ENCODE measurements around the gene TRAPPC2. TPM values are rescaled to one million over a fixed set of nuclear protein-coding genes. Genes with fewer than 3 reads are reported as not detected.

Gene TRAPPC2
- total RNA-seq, 2 experiments from 2014 or later, result 21.6 to 23.2 TPM

GRCh38 chrX:13761606-13762414, 27.4 kb upstream of the TRAPPC2 start:
- Mint-ChIP-seq H3K4me3 (no peak overlapping the region), H3K36me3 (ENCODE audit: low read depth) (peaks cover 30% of the 10 kb centered on the region), H3K4me1 (ENCODE audit: low read depth) (no peaks in the 10 kb centered on the region), H3K9me3 (ENCODE audit: insufficient read depth) (no peaks in the 10 kb centered on the region), H3K27me3 (ENCODE audit: low read depth) (no peaks in the 10 kb centered on the region), H3K27ac (no peak overlapping the region)
- ChIA-PET CTCF (interaction anchor here (1.0 to 1.5 kb wide), 3 partner anchors 9 to 11 kb away, joined by 3 to 4 read pairs (median 4); no protein-coding TSS in a partner anchor), POLR2A (interaction anchor here (0.8 kb wide), 1 partner anchor 27 kb away, joined by 3 read pairs; the partner anchor contains the start of genes OFD1 and TRAPPC2)
- ATAC-seq (no peak), DNase-seq (no peak)

DNA sequence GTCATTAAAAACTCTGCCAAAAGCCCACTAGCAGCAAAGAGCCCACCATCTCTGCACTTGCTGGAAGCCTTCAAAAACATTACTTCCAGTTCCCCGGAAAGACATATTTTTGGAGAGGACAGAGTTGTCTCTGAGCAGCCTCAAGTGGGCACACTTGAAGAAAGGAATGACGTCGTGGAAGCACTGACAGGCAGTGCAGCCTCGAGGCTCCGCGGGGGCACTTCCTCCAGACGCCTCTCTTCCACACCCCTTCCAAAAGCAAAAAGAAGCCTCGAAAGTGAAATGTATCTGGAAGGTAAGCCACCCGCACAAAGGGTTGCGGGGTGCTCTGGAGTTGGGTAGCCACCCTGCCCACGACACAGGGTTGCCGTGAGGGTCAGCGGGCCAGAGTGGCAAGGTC, 26.0 kb upstream of the TRAPPC2 start:
- Mint-ChIP-seq H3K36me3 (ENCODE audit: low read depth) (peaks cover 20% of the 10 kb centered on the region), H3K9me3 (ENCODE audit: insufficient read depth) (no peaks in the 10 kb centered on the region), H3K4me1 (ENCODE audit: low read depth) (peaks cover 2% of the 10 kb centered on the region), H3K27me3 (ENCODE audit: low read depth) (no peaks in the 10 kb centered on the region), H3K27ac (no peak overlapping the region), H3K4me3 (no peak overlapping the region)
- no peak for ATAC-seq
- CTCF ChIA-PET, result interaction anchor here (1.2 to 1.5 kb wide), 3 partner anchors 10 to 11 kb away, joined by 3 to 4 read pairs (median 4); no protein-coding TSS in a partner anchor
- no peak for DNase-seq
- POLR2A ChIA-PET, result no interaction called here

DNA sequence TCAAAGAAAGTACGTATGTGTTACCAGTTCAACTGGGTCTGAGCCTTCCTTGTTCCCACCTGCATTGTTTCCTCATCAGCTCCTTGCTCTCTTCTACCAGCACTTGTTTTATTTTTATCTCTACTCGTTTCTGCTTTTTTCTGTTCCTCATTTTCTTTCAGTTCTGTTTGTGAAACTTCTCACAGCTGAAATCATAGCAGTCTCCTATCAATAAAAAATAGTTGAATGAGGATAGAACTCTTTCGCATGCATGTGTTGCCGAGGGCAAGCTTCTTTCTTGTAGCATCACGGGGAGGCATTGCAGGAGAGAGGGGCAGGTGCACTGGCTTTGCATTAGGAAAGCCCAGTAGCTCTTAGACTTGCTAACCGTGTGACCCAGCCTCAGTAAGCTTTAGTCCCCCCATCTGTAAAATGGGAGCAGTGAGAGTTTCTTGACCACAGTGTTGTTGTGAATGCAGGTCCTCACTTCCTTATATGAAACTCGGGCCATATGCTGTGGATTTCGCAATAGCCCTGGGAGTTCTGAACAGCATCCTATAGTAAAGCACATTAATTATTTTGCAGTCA, 24.8 kb upstream of the TRAPPC2 start:
- POLR2A ChIA-PET, result no interaction called here
- Mint-ChIP-seq H3K27me3 (ENCODE audit: low read depth) (no peaks in the 10 kb centered on the region), H3K9me3 (ENCODE audit: insufficient read depth) (no peaks in the 10 kb centered on the region), H3K36me3 (ENCODE audit: low read depth) (peaks cover 28% of the 10 kb centered on the region), H3K4me1 (ENCODE audit: low read depth) (peaks cover 10% of the 10 kb centered on the region), H3K4me3 (no peak overlapping the region), H3K27ac (no peak overlapping the region)
- no peak for DNase-seq
- CTCF ChIA-PET, result interaction anchor here (1.2 kb wide), 1 partner anchor 9 kb away, joined by 4 read pairs; no protein-coding TSS in a partner anchor
- no peak for ATAC-seq

DNA sequence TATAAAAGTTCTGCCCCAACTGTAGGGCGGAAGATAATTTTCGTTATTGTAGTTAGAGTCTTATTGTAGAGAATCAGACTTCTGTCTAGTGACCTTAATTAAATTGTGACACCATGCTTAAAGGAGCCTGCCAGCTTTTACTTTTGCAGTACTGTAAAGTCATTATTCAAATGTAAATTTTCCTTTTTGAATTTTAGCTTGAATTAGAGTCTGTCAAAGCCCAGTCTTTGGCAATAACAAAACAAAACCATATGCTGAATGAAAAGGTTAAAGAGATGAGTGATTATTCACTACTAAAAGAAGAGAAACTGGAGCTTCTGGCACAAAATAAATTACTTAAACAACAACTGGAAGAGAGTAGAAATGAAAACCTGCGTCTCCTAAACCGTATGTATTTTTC, 22.0 kb upstream of the TRAPPC2 start:
- ATAC-seq (no peak), DNase-seq (no peak)
- POLR2A ChIA-PET, result no interaction called here
- Mint-ChIP-seq H3K4me3 (no peak overlapping the region), H3K9me3 (ENCODE audit: insufficient read depth) (no peaks in the 10 kb centered on the region), H3K27me3 (ENCODE audit: low read depth) (no peaks in the 10 kb centered on the region), H3K36me3 (ENCODE audit: low read depth) (peaks cover 42% of the 10 kb centered on the region), H3K27ac (no peak overlapping the region), H3K4me1 (ENCODE audit: low read depth) (peaks cover 16% of the 10 kb centered on the region)
- CTCF ChIA-PET, result interaction anchor here (1.1 kb wide), 1 partner anchor 933 kb away, joined by 3 read pairs; no protein-coding TSS in a partner anchor

DNA sequence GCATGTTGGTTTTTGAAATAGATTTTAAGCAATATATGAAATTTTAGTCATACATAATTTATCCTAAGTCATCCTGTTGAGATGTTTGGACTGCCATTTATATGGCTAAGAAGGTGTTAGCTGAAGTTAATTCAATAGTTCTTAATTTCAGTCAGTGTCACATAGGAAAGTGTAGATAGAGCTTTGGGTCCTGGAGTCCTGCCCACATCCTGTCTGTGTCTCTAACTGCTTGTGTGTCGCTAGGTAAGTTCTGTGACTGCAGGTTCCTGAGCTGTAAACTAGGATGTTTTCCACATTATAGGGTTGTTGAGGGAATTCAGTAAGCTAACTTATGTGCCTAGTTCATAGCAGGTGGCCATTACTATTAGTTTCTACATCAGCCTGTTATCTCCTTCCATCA, 20.8 kb upstream of the TRAPPC2 start:
- ChIA-PET POLR2A (interaction anchor here (0.5 to 1.6 kb wide), 4 partner anchors 19 to 67 kb away, joined by 3 to 7 read pairs (median 3); partner anchors contain the start of gene OFD1), CTCF (interaction anchor here (0.7 to 1.9 kb wide), 5 partner anchors 19 to 932 kb away, joined by 3 to 7 read pairs (median 3); partner anchors contain the start of genes OFD1 and TRAPPC2)
- DNase-seq (peak; percentile 34), ATAC-seq (peak; percentile 86)
- no peak overlapping the region for H3K4me3 Mint-ChIP-seq
- H3K27ac Mint-ChIP-seq, result peak overlapping the region; percentile 52
- no peaks in the 10 kb centered on the region for H3K27me3 Mint-ChIP-seq (ENCODE audit: low read depth)
- no peaks in the 10 kb centered on the region for H3K9me3 Mint-ChIP-seq (ENCODE audit: insufficient read depth)
- peaks cover 41% of the 10 kb centered on the region for H3K36me3 Mint-ChIP-seq (ENCODE audit: low read depth)
- H3K4me1 Mint-ChIP-seq (ENCODE audit: low read depth), result peaks cover 23% of the 10 kb centered on the region

GRCh38 chrX:13754765-13755164, 20.3 kb upstream of the TRAPPC2 start:
- Mint-ChIP-seq H3K36me3 (ENCODE audit: low read depth) (peaks cover 42% of the 10 kb centered on the region), H3K27me3 (ENCODE audit: low read depth) (no peaks in the 10 kb centered on the region), H3K4me1 (ENCODE audit: low read depth) (peaks cover 24% of the 10 kb centered on the region), H3K27ac (peak overlapping the region; percentile 52), H3K9me3 (ENCODE audit: insufficient read depth) (no peaks in the 10 kb centered on the region), H3K4me3 (no peak overlapping the region)
- DNase-seq, result no peak
- CTCF ChIA-PET, result interaction anchor here (0.7 to 1.9 kb wide), 4 partner anchors 19 to 277 kb away, joined by 3 to 7 read pairs (median 4); partner anchors contain the start of genes OFD1 and TRAPPC2
- no peak for ATAC-seq
- POLR2A ChIA-PET, result interaction anchor here (0.5 to 1.6 kb wide), 4 partner anchors 19 to 67 kb away, joined by 3 to 7 read pairs (median 3); partner anchors contain the start of gene OFD1

GRCh38 chrX:13752646-13753045, 18.2 kb upstream of the TRAPPC2 start:
- DNase-seq, result no peak
- CTCF ChIA-PET, result interaction anchor here (1.5 to 5.0 kb wide), 2 partner anchors 246 to 279 kb away, joined by 6 to 25 read pairs; no protein-coding TSS in a partner anchor
- peaks cover 24% of the 10 kb centered on the region for H3K4me1 Mint-ChIP-seq (ENCODE audit: low read depth)
- no peak for ATAC-seq
- POLR2A ChIA-PET, result interaction anchor here (0.8 kb wide), 1 partner anchor 17 kb away, joined by 3 read pairs; no protein-coding TSS in a partner anchor
- peaks cover 43% of the 10 kb centered on the region for H3K36me3 Mint-ChIP-seq (ENCODE audit: low read depth)
- no peaks in the 10 kb centered on the region for H3K9me3 Mint-ChIP-seq (ENCODE audit: insufficient read depth)
- H3K27me3 Mint-ChIP-seq (ENCODE audit: low read depth), result no peaks in the 10 kb centered on the region
- H3K4me3 Mint-ChIP-seq, result no peak overlapping the region
- peak overlapping the region; percentile 72 for H3K27ac Mint-ChIP-seq

DNA sequence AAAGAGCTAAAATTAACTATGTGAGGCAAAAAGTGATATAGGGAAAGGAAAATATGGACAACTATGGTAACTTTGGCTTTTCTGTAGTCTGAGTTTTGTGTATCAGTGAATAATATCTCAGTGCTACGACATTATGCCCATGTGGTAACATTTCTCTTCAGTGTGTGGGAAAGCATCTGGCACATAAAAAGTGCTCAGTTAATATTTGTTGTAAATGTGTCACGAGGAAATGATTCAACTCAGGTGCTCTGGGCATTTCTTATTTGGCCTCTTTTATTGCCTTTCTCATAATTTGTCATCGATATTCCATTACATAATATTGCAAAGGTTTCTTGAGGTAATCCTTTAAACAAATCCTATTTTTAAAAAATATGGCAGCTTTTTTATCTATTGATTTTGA, 17.7 kb upstream of the TRAPPC2 start:
- ATAC-seq, result no peak
- Mint-ChIP-seq H3K9me3 (ENCODE audit: insufficient read depth) (no peaks in the 10 kb centered on the region), H3K4me1 (ENCODE audit: low read depth) (peaks cover 29% of the 10 kb centered on the region), H3K36me3 (ENCODE audit: low read depth) (peaks cover 47% of the 10 kb centered on the region), H3K4me3 (no peak overlapping the region), H3K27ac (no peak overlapping the region), H3K27me3 (ENCODE audit: low read depth) (no peaks in the 10 kb centered on the region)
- DNase-seq, result no peak
- ChIA-PET POLR2A (no interaction called here), CTCF (interaction anchor here (1.4 to 5.0 kb wide), 3 partner anchors 90 to 280 kb away, joined by 3 to 25 read pairs (median 6); no protein-coding TSS in a partner anchor)

- POLR2A ChIA-PET, result interaction anchor here (2.7 kb wide), 1 partner anchor 16 kb away, joined by 8 read pairs; the partner anchor contains the start of genes OFD1 and TRAPPC2
- no peak for ATAC-seq
Measured at GRCh38 chrX:13750812-13751211, 16.4 kb upstream of the TRAPPC2 start.

DNA sequence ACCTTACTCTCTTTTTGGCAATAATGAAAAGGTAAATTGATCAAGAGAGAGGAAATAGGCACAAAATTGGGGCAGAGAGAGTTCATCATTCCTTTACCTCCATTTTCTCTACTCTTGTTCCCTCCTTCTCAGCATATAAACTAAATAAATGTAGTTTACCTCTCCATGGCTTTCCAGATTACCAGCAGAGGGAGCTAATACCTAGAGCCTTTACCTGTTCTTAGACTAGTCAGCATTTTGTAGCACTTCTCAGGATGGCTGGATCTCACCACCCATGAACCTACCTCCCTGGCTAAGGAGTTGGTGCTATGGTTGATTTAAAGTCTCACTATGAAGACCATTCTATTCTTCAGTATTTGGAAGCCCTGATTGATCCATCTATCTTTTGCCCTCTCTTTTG, 15.8 kb upstream of the TRAPPC2 start:
- CTCF ChIA-PET, result interaction anchor here (0.7 to 5.0 kb wide), 11 partner anchors 9 to 282 kb away, joined by 3 to 25 read pairs (median 4); partner anchors contain the start of genes OFD1 and TRAPPC2
- peaks cover 50% of the 10 kb centered on the region for H3K36me3 Mint-ChIP-seq (ENCODE audit: low read depth)
- POLR2A ChIA-PET, result interaction anchor here (2.7 kb wide), 1 partner anchor 15 kb away, joined by 8 read pairs; the partner anchor contains the start of genes OFD1 and TRAPPC2
- H3K9me3 Mint-ChIP-seq (ENCODE audit: insufficient read depth), result no peaks in the 10 kb centered on the region
- no peak overlapping the region for H3K27ac Mint-ChIP-seq
- ATAC-seq (peak; percentile 65), DNase-seq (peak; percentile 24)
- no peak overlapping the region for H3K4me3 Mint-ChIP-seq
- peaks cover 28% of the 10 kb centered on the region for H3K4me1 Mint-ChIP-seq (ENCODE audit: low read depth)
- H3K27me3 Mint-ChIP-seq (ENCODE audit: low read depth), result no peaks in the 10 kb centered on the region

More at GRCh38 chrX:13750812-13751211, 16.4 kb upstream of the TRAPPC2 start:
- Mint-ChIP-seq H3K27me3 (ENCODE audit: low read depth) (no peaks in the 10 kb centered on the region), H3K4me1 (ENCODE audit: low read depth) (peaks cover 31% of the 10 kb centered on the region), H3K36me3 (ENCODE audit: low read depth) (peaks cover 49% of the 10 kb centered on the region), H3K27ac (no peak overlapping the region), H3K9me3 (ENCODE audit: insufficient read depth) (no peaks in the 10 kb centered on the region), H3K4me3 (no peak overlapping the region)
- CTCF ChIA-PET, result interaction anchor here (0.7 to 5.0 kb wide), 11 partner anchors 9 to 281 kb away, joined by 3 to 25 read pairs (median 4); partner anchors contain the start of genes OFD1 and TRAPPC2
- DNase-seq, result no peak

- Mint-ChIP-seq H3K36me3 (ENCODE audit: low read depth) (peaks cover 50% of the 10 kb centered on the region), H3K27me3 (ENCODE audit: low read depth) (no peaks in the 10 kb centered on the region), H3K4me1 (ENCODE audit: low read depth) (peaks cover 24% of the 10 kb centered on the region), H3K4me3 (no peak overlapping the region), H3K27ac (peak overlapping the region; percentile 64), H3K9me3 (ENCODE audit: insufficient read depth) (no peaks in the 10 kb centered on the region)
- POLR2A ChIA-PET, result interaction anchor here (2.7 kb wide), 1 partner anchor 14 kb away, joined by 8 read pairs; the partner anchor contains the start of genes OFD1 and TRAPPC2
- ATAC-seq (no peak), DNase-seq (no peak)
- CTCF ChIA-PET, result interaction anchor here (1.3 kb wide), 1 partner anchor 12 kb away, joined by 4 read pairs; no protein-coding TSS in a partner anchor
Measured at GRCh38 chrX:13748486-13748885, 14.1 kb upstream of the TRAPPC2 start.

All from activated CD8-positive, alpha-beta T cell treated with anti-CD3 and anti-CD28 coated beads, Interleukin-2, amount 10 ng/mL, durations not matched to agents 7 days and 5 days (primary cell).